GM23338 (cell line): ENCODE data around the gene LENG9. TPM values are rescaled to one million over a fixed set of nuclear protein-coding genes. Genes with fewer than 3 reads are reported as not detected.

ENCODE experiments used
- ATAC-seq: fragments of 200-7000 bp; cut with Tn5 transposase; 3 replicates; pipeline ENCODE4 v1.9.1; 2020
- DNase-seq: peaks from one replicate; pipeline ENCODE4 v3.0.0-alpha.2; 2015; ENCODE audit warnings: low spot score
- H2AFZ ChIP-seq: fragments of 200-600 bp; sonication (generic); 2 replicates; pipeline ENCODE4 v1.8.0; 2016; ENCODE audit warnings: antibody characterized with exemption, mild to moderate bottlenecking, moderate library complexity
- H3F3A ChIP-seq: fragments of 200-600 bp; sonication (generic); replicated peaks from 2 replicates; pipeline ENCODE4 v1.8.0; 2017; ENCODE audit warnings: antibody characterized with exemption, mixed run types, low read depth
- H3K27ac ChIP-seq: fragments of 200-600 bp; sonication (generic); 2 replicates; pipeline ENCODE4 v1.6.1; 2016; ENCODE audit warnings: low read depth
- H3K27me3 ChIP-seq: fragments of 200-600 bp; sonication (generic); 2 replicates; pipeline ENCODE4 v1.8.0; 2016; ENCODE audit warnings: mild to moderate bottlenecking, mixed run types, moderate library complexity; ENCODE audit not compliant: insufficient read depth
- H3K36me3 ChIP-seq: fragments of 200-600 bp; sonication (generic); 2 replicates; pipeline ENCODE4 v1.8.0; 2016; ENCODE audit warnings: mild to moderate bottlenecking; ENCODE audit not compliant: insufficient read depth
- H3K4me1 ChIP-seq: fragments of 200-600 bp; sonication (generic); 2 replicates; pipeline ENCODE4 v1.8.0; 2016; ENCODE audit warnings: mild to moderate bottlenecking, moderate library complexity; ENCODE audit not compliant: insufficient read depth
- H3K4me2 ChIP-seq: fragments of 200-600 bp; sonication (generic); 2 replicates; pipeline ENCODE4 v1.7.1; 2017; ENCODE audit warnings: mixed run types
- H3K4me3 ChIP-seq: fragments of 200-600 bp; sonication (generic); 2 replicates; pipeline ENCODE4 v1.6.1; 2016; ENCODE audit warnings: mixed run types
- H3K79me2 ChIP-seq: fragments of 200-600 bp; sonication (generic); replicated peaks from 2 replicates; pipeline ENCODE4 v1.8.0; 2017; ENCODE audit warnings: mild to moderate bottlenecking; ENCODE audit not compliant: insufficient read depth
- H3K9me2 ChIP-seq: fragments of 200-600 bp; sonication (generic); 2 replicates; pipeline ENCODE4 v1.8.0; 2017; ENCODE audit not compliant: insufficient read depth
- H4K20me1 ChIP-seq: fragments of 200-600 bp; sonication (generic); replicated peaks from 2 replicates; pipeline ENCODE4 v1.8.0; 2017; ENCODE audit warnings: mild to moderate bottlenecking; ENCODE audit not compliant: insufficient read depth
- H3K27ac Mint-ChIP-seq: 2 replicates; pipeline ENCODE4 v1.8.0; 2020; ENCODE audit warnings: inconsistent platforms, mild to moderate bottlenecking, moderate library complexity, mixed read lengths
- H3K27me3 Mint-ChIP-seq: 3 replicates; pipeline ENCODE4 v1.8.0; 2022; ENCODE audit warnings: low read depth, mild to moderate bottlenecking, moderate library complexity, mixed read lengths, inconsistent platforms; ENCODE audit not compliant: insufficient read depth, poor library complexity
- H3K36me3 Mint-ChIP-seq: 3 replicates; pipeline ENCODE4 v1.8.0; 2021; ENCODE audit warnings: low read depth, mild to moderate bottlenecking, inconsistent platforms, moderate library complexity, mixed read lengths
- H3K4me1 Mint-ChIP-seq: 3 replicates; pipeline ENCODE4 v1.8.0; 2020; ENCODE audit warnings: mild to moderate bottlenecking, inconsistent platforms, mixed read lengths
- H3K4me3 Mint-ChIP-seq: 3 replicates; pipeline ENCODE4 v1.8.0; 2021; ENCODE audit warnings: moderate library complexity, mild to moderate bottlenecking, inconsistent platforms, mixed read lengths
- H3K9me3 Mint-ChIP-seq: 3 replicates; pipeline ENCODE4 v1.8.0; 2020; ENCODE audit warnings: moderate library complexity, mild to moderate bottlenecking, inconsistent platforms, mixed read lengths
- CREB1 ChIP-seq: fragments of 250-450 bp; sonication (Bioruptor Pico); IDR thresholded peaks from 2 replicates; pipeline ENCODE4 v1.5.0; 2020; ENCODE audit warnings: low read depth, mild to moderate bottlenecking, moderate library complexity
- STAT1 ChIP-seq: IDR thresholded peaks from one replicate; pipeline ENCODE4 v1.6.1; 2016; ENCODE audit warnings: antibody characterized with exemption; ENCODE audit not compliant: unreplicated experiment
- polyA plus RNA-seq: library from polyadenylated mRNA; unstranded; fragments of >200 nt; fragmentation: Nextera tagmentation; extraction: Ambion mirVana; gene quantifications from 2 replicates; pipeline ENCODE4 v1.2.1, GENCODE V29; 2016
- total RNA-seq: library from RNA; depleted of rRNA; stranded (reverse); fragments of >200 nt; shearing (Covaris generic); gene quantifications from 2 replicates; pipeline ENCODE4 v1.2.3, GENCODE V29; 2014
- TF ChIP-seq, protein P1 (sequence below): fragments of 250-450 bp; sonication (Bioruptor Pico); IDR thresholded peaks from 2 replicates; pipeline ENCODE4 v1.5.0; 2020; ENCODE audit warnings: mild to moderate bottlenecking, moderate library complexity
- TF ChIP-seq, protein P2 (sequence below): IDR thresholded peaks from one replicate; pipeline ENCODE4 v1.6.1; 2018; ENCODE audit warnings: antibody characterized with exemption; ENCODE audit not compliant: unreplicated experiment

Gene LENG9
- total and polyA plus RNA-seq, 2 experiments from 2014 or later = 0.26 to 6.4 TPM

DNA sequence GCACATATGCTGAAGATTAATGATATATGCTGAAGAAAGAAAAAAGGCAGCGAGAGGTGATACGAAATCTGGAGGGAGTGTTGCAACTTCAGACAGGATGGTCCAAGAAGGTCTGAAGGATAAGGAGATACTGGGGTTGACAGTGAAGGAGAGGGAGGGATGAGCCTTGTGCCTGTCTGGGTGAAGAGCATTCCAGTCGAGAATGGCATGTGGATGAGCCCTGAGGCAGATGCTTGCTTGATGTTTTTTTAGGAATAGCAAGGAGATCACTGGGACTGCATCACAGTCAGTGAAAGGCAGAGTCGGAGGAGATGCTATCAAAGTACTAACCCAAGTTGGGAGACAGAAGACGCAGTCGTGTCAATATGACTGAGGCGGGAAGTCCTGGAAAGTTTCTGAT, 25.8 kb upstream of the LENG9 start (continued):
- TF ChIP-seq, protein P1, sequence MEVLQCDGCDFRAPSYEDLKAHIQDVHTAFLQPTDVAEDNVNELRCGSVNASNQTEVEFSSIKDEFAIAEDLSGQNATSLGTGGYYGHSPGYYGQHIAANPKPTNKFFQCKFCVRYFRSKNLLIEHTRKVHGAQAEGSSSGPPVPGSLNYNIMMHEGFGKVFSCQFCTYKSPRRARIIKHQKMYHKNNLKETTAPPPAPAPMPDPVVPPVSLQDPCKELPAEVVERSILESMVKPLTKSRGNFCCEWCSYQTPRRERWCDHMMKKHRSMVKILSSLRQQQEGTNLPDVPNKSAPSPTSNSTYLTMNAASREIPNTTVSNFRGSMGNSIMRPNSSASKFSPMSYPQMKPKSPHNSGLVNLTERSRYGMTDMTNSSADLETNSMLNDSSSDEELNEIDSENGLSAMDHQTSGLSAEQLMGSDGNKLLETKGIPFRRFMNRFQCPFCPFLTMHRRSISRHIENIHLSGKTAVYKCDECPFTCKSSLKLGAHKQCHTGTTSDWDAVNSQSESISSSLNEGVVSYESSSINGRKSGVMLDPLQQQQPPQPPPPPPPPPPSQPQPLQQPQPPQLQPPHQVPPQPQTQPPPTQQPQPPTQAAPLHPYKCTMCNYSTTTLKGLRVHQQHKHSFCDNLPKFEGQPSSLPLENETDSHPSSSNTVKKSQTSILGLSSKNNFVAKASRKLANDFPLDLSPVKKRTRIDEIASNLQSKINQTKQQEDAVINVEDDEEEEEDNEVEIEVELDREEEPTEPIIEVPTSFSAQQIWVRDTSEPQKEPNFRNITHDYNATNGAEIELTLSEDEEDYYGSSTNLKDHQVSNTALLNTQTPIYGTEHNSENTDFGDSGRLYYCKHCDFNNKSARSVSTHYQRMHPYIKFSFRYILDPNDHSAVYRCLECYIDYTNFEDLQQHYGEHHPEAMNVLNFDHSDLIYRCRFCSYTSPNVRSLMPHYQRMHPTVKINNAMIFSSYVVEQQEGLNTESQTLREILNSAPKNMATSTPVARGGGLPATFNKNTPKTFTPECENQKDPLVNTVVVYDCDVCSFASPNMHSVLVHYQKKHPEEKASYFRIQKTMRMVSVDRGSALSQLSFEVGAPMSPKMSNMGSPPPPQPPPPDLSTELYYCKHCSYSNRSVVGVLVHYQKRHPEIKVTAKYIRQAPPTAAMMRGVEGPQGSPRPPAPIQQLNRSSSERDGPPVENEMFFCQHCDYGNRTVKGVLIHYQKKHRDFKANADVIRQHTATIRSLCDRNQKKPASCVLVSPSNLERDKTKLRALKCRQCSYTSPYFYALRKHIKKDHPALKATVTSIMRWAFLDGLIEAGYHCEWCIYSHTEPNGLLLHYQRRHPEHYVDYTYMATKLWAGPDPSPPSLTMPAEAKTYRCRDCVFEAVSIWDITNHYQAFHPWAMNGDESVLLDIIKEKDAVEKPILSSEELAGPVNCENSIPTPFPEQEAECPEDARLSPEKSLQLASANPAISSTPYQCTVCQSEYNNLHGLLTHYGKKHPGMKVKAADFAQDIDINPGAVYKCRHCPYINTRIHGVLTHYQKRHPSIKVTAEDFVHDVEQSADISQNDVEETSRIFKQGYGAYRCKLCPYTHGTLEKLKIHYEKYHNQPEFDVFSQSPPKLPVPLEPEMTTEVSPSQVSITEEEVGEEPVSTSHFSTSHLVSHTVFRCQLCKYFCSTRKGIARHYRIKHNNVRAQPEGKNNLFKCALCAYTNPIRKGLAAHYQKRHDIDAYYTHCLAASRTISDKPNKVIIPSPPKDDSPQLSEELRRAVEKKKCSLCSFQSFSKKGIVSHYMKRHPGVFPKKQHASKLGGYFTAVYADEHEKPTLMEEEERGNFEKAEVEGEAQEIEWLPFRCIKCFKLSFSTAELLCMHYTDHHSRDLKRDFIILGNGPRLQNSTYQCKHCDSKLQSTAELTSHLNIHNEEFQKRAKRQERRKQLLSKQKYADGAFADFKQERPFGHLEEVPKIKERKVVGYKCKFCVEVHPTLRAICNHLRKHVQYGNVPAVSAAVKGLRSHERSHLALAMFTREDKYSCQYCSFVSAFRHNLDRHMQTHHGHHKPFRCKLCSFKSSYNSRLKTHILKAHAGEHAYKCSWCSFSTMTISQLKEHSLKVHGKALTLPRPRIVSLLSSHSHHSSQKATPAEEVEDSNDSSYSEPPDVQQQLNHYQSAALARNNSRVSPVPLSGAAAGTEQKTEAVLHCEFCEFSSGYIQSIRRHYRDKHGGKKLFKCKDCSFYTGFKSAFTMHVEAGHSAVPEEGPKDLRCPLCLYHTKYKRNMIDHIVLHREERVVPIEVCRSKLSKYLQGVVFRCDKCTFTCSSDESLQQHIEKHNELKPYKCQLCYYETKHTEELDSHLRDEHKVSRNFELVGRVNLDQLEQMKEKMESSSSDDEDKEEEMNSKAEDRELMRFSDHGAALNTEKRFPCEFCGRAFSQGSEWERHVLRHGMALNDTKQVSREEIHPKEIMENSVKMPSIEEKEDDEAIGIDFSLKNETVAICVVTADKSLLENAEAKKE (CRISPR knock-in tag) = no peak
- TF ChIP-seq, protein P2, sequence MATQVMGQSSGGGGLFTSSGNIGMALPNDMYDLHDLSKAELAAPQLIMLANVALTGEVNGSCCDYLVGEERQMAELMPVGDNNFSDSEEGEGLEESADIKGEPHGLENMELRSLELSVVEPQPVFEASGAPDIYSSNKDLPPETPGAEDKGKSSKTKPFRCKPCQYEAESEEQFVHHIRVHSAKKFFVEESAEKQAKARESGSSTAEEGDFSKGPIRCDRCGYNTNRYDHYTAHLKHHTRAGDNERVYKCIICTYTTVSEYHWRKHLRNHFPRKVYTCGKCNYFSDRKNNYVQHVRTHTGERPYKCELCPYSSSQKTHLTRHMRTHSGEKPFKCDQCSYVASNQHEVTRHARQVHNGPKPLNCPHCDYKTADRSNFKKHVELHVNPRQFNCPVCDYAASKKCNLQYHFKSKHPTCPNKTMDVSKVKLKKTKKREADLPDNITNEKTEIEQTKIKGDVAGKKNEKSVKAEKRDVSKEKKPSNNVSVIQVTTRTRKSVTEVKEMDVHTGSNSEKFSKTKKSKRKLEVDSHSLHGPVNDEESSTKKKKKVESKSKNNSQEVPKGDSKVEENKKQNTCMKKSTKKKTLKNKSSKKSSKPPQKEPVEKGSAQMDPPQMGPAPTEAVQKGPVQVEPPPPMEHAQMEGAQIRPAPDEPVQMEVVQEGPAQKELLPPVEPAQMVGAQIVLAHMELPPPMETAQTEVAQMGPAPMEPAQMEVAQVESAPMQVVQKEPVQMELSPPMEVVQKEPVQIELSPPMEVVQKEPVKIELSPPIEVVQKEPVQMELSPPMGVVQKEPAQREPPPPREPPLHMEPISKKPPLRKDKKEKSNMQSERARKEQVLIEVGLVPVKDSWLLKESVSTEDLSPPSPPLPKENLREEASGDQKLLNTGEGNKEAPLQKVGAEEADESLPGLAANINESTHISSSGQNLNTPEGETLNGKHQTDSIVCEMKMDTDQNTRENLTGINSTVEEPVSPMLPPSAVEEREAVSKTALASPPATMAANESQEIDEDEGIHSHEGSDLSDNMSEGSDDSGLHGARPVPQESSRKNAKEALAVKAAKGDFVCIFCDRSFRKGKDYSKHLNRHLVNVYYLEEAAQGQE = no peak
- TF ChIP-seq STAT1 = no peak

DNA sequence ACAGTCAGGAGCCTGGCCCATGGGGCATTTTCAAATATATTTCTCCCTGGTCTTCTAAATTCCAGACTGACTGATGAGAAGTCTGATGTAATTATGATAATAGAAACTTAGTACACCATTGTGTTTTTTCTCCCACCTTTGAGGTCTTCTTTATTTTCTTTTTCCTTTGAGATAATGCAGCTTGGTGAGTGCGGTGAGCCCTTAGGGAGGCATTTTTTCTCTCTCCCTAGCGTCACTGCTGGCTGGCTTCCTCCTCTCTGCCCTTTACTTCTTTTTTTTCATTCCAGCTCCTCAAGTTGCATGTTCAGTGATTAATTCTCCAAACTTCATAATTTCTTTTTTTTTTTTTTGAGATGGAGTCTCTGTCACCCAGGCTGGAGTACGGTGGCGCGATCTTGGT, 22.3 kb upstream of the LENG9 start:
- Mint-ChIP-seq H3K36me3 (peaks cover 13% of the 10 kb centered on the region; the same call in 1 of the 3 replicates), H3K9me3 (peaks cover 69% of the 10 kb centered on the region), H3K27me3 (peaks cover 5% of the 10 kb centered on the region), H3K4me3 (no peak overlapping the region), H3K4me1 (peaks cover 3% of the 10 kb centered on the region; the same call in 1 of the 3 replicates), H3K27ac (no peak overlapping the region)
- DNase-seq (no peak), ATAC-seq (no peak)
- Histone ChIP-seq H3K4me3 (no peak overlapping the region), H2AFZ (no peak overlapping the region), H3K27ac (no peak overlapping the region), H3K4me1 (no peaks in the 10 kb centered on the region), H4K20me1 (no peaks in the 10 kb centered on the region), H3F3A (no peaks in the 10 kb centered on the region), H3K4me2 (no peak overlapping the region), H3K9me2 (no peaks in the 10 kb centered on the region), H3K36me3 (no peaks in the 10 kb centered on the region), H3K79me2 (no peaks in the 10 kb centered on the region), H3K27me3 (no peaks in the 10 kb centered on the region)
- TF ChIP-seq CREB1 = no peak
- TF ChIP-seq, protein P1 (CRISPR knock-in tag) = no peak
